HepG2 (cell line): ENCODE measurements around the gene MTG1. TPM values are rescaled to one million over a fixed set of nuclear protein-coding genes. Genes with fewer than 3 reads are reported as not detected.

ENCODE experiments used
- LCORL ChIP-seq, 2 experiments: fragments of 450-650 bp in 1 of 2; sonication (generic) in 1 of 2; formaldehyde crosslinking in 1 of 2; IDR thresholded peaks; 2 replicates each; pipeline versions ENCODE4 v1.5.0 to v1.6.1; 2017 to 2020; ENCODE audit warnings: antibody characterized with exemption in 1 of 2, missing genetic modification reagents in 1 of 2
- SALL1 ChIP-seq: sonication (generic); formaldehyde crosslinking; IDR thresholded peaks from 2 replicates; pipeline ENCODE4 v1.8.0; 2022; ENCODE audit warnings: mild to moderate bottlenecking, missing genetic modification reagents
- SMARCC2 ChIP-seq: fragments of 450-650 bp; IDR thresholded peaks from 2 replicates; pipeline ENCODE4 v1.6.1; 2017; ENCODE audit warnings: antibody characterized with exemption, mild to moderate bottlenecking
- SP4 ChIP-seq: sonication (generic); formaldehyde crosslinking; IDR thresholded peaks from 2 replicates; pipeline ENCODE4 v1.8.1; 2023; ENCODE audit warnings: mild to moderate bottlenecking, missing genetic modification reagents
- ZFX ChIP-seq: sonication (generic); formaldehyde crosslinking; IDR thresholded peaks from 2 replicates; pipeline ENCODE4 v1.4.0; 2020; ENCODE audit warnings: mild to moderate bottlenecking, low read depth, missing genetic modification reagents, moderate library complexity
- ZNF224 ChIP-seq: sonication (generic); formaldehyde crosslinking; IDR thresholded peaks from 2 replicates; pipeline ENCODE4 v1.5.0; 2020; ENCODE audit warnings: mild to moderate bottlenecking, missing genetic modification reagents
- ZNF296 ChIP-seq: sonication (generic); formaldehyde crosslinking; conservative IDR thresholded peaks from 2 replicates; pipeline ENCODE4 v1.5.0; 2020; ENCODE audit warnings: mild to moderate bottlenecking, missing genetic modification reagents
- ZNF446 ChIP-seq: sonication (generic); formaldehyde crosslinking; IDR thresholded peaks from 2 replicates; pipeline ENCODE4 v1.5.0; 2020; ENCODE audit warnings: mild to moderate bottlenecking, missing genetic modification reagents
- ZNF629 ChIP-seq: sonication (generic); formaldehyde crosslinking; conservative IDR thresholded peaks from 2 replicates; pipeline ENCODE4 v1.5.0; 2020; ENCODE audit warnings: missing genetic modification reagents
- polyA plus RNA-seq, 8 experiments: library from polyadenylated mRNA; depleted of rRNA in 3 of 8; stranded (reverse) in 7 of 8; unstranded in 1 of 8; fragments of >200 nt; fragmentation: Illumina TruSeq in 4 of 8; extraction: Trizol in 4 of 8; gene quantifications; 2 replicates each; pipeline versions ENCODE4 v1.2.1 to v1.2.3, GENCODE V29; 2011 to 2016; ENCODE audit warnings: low read depth in 4 of 8, missing spikeins in 1 of 8, mixed read lengths in 1 of 8; ENCODE audit not compliant: insufficient read depth in 1 of 8
- total RNA-seq, 5 experiments: library from RNA; depleted of rRNA; stranded (reverse); fragments of >200 nt; fragmentation: Illumina TruSeq; extraction: Trizol; gene quantifications; 2 replicates each; pipeline ENCODE4 v1.2.3, GENCODE V29; 2016; ENCODE audit warnings: low read depth in 1 of 5
- TF ChIP-seq, protein P1 (sequence below): sonication (generic); formaldehyde crosslinking; IDR thresholded peaks from 2 replicates; pipeline ENCODE4 v1.5.0; 2020; ENCODE audit warnings: mild to moderate bottlenecking, missing genetic modification reagents, borderline replicate concordance
- TF ChIP-seq, protein P2 (sequence below): sonication (generic); formaldehyde crosslinking; IDR thresholded peaks from 2 replicates; pipeline ENCODE4 v1.5.0; 2020; ENCODE audit warnings: missing genetic modification reagents
- TF ChIP-seq, protein P3 (sequence below): IDR thresholded peaks from 2 replicates; pipeline ENCODE4 v1.6.1; 2018; ENCODE audit warnings: missing genetic modification reagents, mild to moderate bottlenecking, missing compliant biosample characterization
- TF ChIP-seq, protein P4 (sequence below): fragments of 450-650 bp; IDR thresholded peaks from 2 replicates; pipeline ENCODE4 v1.6.1; 2016
- TF ChIP-seq, protein P5 (sequence below): sonication (generic); formaldehyde crosslinking; IDR thresholded peaks from 2 replicates; pipeline ENCODE4 v1.9.0; 2021; ENCODE audit warnings: missing genetic modification reagents, mild to moderate bottlenecking, borderline replicate concordance

Gene MTG1
- total and polyA plus RNA-seq, 2 of the 13 experiments (the other 11 are each of a cell fraction or from before 2014, with no cell fraction given) = 42.0 to 103 TPM

DNA sequence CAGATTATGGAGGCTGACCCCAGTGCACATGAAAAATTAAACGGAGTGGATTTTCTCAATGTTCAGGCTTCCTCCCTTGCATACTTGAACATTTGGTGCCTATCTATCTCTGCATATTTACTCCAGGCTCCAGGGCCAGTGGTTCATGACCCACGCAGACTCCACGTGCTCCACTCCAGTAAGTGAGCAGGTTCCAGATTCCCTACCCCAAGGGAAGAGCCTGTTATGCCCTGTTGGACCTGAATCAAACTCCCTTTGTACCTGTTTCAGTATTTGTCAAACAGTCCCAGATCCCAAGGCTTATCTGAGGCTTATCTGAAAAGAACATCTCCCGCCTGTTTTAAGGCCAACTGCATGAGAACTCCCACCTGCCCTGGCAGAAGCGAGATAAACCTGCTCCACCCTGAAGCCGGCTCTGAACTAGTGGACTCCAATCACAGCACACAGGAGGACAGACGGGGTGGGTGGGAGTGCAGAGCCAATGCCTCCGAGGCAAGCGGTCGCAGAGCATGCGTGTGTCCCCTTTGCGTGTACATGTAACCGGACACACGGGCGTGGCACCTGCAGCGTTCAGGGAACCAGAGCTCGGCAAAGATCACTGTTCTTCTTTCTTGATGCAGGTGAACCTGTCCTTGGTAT lies 33.9 kb upstream of the MTG1 start (continued):
- peak; percentile 65 for TF ChIP-seq SALL1 (CRISPR knock-in tag)
- TF ChIP-seq, protein P1, sequence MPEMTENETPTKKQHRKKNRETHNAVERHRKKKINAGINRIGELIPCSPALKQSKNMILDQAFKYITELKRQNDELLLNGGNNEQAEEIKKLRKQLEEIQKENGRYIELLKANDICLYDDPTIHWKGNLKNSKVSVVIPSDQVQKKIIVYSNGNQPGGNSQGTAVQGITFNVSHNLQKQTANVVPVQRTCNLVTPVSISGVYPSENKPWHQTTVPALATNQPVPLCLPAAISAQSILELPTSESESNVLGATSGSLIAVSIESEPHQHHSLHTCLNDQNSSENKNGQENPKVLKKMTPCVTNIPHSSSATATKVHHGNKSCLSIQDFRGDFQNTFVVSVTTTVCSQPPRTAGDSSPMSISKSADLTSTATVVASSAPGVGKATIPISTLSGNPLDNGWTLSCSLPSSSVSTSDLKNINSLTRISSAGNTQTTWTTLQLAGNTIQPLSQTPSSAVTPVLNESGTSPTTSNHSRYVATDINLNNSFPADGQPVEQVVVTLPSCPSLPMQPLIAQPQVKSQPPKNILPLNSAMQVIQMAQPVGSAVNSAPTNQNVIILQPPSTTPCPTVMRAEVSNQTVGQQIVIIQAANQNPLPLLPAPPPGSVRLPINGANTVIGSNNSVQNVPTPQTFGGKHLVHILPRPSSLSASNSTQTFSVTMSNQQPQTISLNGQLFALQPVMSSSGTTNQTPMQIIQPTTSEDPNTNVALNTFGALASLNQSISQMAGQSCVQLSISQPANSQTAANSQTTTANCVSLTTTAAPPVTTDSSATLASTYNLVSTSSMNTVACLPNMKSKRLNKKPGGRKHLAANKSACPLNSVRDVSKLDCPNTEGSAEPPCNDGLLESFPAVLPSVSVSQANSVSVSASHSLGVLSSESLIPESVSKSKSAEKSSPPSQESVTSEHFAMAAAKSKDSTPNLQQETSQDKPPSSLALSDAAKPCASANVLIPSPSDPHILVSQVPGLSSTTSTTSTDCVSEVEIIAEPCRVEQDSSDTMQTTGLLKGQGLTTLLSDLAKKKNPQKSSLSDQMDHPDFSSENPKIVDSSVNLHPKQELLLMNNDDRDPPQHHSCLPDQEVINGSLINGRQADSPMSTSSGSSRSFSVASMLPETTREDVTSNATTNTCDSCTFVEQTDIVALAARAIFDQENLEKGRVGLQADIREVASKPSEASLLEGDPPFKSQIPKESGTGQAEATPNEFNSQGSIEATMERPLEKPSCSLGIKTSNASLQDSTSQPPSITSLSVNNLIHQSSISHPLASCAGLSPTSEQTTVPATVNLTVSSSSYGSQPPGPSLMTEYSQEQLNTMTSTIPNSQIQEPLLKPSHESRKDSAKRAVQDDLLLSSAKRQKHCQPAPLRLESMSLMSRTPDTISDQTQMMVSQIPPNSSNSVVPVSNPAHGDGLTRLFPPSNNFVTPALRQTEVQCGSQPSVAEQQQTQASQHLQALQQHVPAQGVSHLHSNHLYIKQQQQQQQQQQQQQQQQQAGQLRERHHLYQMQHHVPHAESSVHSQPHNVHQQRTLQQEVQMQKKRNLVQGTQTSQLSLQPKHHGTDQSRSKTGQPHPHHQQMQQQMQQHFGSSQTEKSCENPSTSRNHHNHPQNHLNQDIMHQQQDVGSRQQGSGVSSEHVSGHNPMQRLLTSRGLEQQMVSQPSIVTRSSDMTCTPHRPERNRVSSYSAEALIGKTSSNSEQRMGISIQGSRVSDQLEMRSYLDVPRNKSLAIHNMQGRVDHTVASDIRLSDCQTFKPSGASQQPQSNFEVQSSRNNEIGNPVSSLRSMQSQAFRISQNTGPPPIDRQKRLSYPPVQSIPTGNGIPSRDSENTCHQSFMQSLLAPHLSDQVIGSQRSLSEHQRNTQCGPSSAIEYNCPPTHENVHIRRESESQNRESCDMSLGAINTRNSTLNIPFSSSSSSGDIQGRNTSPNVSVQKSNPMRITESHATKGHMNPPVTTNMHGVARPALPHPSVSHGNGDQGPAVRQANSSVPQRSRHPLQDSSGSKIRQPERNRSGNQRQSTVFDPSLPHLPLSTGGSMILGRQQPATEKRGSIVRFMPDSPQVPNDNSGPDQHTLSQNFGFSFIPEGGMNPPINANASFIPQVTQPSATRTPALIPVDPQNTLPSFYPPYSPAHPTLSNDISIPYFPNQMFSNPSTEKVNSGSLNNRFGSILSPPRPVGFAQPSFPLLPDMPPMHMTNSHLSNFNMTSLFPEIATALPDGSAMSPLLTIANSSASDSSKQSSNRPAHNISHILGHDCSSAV (CRISPR knock-in tag) = no peak
- TF ChIP-seq ZNF224 (CRISPR knock-in tag) = 0 out of 2 replicates have a peak, but pooled peaks have one; percentile 75
- TF ChIP-seq LCORL (IDR thresholded peaks at IDR 0.05) = no peak
- peak; percentile 32; the same call in 1 of the 2 replicates for TF ChIP-seq LCORL (CRISPR knock-in tag; IDR thresholded peaks at IDR 0.05)
- TF ChIP-seq SMARCC2 = no peak
- TF ChIP-seq ZNF296 (CRISPR knock-in tag) = no peak
- no peak for TF ChIP-seq ZNF629
- TF ChIP-seq ZNF446 (CRISPR knock-in tag) = 0 out of 2 replicates have a peak, but pooled peaks have one; percentile 62
- TF ChIP-seq, protein P2, sequence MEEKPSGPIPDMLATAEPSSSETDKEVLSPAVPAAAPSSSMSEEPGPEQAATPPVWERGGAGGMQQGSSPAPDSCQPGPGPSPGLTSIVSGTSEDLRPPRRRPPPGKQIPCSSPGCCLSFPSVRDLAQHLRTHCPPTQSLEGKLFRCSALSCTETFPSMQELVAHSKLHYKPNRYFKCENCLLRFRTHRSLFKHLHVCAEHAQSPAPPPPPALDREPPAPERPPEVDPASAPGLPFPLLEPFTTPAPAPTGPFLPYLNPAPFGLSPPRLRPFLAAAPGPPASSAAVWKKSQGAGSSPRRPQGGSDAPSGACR (CRISPR knock-in tag) = 0 out of 2 replicates have a peak, but pooled peaks have one; percentile 13
- TF ChIP-seq, protein P3, sequence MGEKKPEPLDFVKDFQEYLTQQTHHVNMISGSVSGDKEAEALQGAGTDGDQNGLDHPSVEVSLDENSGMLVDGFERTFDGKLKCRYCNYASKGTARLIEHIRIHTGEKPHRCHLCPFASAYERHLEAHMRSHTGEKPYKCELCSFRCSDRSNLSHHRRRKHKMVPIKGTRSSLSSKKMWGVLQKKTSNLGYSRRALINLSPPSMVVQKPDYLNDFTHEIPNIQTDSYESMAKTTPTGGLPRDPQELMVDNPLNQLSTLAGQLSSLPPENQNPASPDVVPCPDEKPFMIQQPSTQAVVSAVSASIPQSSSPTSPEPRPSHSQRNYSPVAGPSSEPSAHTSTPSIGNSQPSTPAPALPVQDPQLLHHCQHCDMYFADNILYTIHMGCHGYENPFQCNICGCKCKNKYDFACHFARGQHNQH (CRISPR knock-in tag) = 0 out of 2 replicates have a peak, but pooled peaks have one; percentile 10
- TF ChIP-seq, protein P4, sequence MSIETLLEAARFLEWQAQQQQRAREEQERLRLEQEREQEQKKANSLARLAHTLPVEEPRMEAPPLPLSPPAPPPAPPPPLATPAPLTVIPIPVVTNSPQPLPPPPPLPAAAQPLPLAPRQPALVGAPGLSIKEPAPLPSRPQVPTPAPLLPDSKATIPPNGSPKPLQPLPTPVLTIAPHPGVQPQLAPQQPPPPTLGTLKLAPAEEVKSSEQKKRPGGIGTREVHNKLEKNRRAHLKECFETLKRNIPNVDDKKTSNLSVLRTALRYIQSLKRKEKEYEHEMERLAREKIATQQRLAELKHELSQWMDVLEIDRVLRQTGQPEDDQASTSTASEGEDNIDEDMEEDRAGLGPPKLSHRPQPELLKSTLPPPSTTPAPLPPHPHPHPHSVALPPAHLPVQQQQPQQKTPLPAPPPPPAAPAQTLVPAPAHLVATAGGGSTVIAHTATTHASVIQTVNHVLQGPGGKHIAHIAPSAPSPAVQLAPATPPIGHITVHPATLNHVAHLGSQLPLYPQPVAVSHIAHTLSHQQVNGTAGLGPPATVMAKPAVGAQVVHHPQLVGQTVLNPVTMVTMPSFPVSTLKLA = peak; percentile 34; the same call in 1 of the 2 replicates
- peak; percentile 51; the same call in 1 of the 2 replicates for TF ChIP-seq SP4 (CRISPR knock-in tag)
- TF ChIP-seq, protein P5, sequence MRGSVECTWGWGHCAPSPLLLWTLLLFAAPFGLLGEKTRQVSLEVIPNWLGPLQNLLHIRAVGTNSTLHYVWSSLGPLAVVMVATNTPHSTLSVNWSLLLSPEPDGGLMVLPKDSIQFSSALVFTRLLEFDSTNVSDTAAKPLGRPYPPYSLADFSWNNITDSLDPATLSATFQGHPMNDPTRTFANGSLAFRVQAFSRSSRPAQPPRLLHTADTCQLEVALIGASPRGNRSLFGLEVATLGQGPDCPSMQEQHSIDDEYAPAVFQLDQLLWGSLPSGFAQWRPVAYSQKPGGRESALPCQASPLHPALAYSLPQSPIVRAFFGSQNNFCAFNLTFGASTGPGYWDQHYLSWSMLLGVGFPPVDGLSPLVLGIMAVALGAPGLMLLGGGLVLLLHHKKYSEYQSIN = no peak
- 0 out of 2 replicates have a peak, but pooled peaks have one; percentile 31 for TF ChIP-seq ZFX (CRISPR knock-in tag)
